Right hindlimb (tissue), 1 donor: ENCODE results near the gene TMEM147.
"Not testable (repeated sequence)": the region's sequence is repeated elsewhere in the genome, so short reads cannot be mapped to it uniquely, and the experiment has no call there.

Experiments used
- DNase-seq: peaks from one replicate; pipeline ENCODE4 v3.0.0-alpha.2; 2018

TMEM147 gene

GRCh38 chr19:35565016-35565856 is 19.8 kb downstream of the TMEM147 start:
- no peak for DNase-seq

DNA sequence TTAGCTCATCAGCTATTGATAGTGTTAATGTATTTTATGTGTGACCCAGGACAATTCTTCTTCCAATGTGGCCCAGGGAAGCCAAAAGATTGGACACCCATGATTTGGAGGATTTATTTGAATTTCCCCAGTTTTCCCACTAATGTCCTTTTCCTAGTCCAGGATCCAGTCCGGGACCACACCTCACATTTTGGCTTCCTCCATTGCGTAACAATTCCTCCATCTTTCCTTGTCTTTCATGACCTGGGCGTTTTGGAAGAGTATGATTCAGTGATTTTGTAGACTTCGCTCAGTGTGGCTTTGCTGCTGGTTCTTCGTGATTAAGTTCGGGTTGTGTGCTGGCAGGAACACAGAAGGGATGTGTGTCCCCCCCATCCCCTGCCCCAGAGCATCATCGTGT is 21.3 kb downstream of the TMEM147 start:
- DNase-seq, result no peak

DNA sequence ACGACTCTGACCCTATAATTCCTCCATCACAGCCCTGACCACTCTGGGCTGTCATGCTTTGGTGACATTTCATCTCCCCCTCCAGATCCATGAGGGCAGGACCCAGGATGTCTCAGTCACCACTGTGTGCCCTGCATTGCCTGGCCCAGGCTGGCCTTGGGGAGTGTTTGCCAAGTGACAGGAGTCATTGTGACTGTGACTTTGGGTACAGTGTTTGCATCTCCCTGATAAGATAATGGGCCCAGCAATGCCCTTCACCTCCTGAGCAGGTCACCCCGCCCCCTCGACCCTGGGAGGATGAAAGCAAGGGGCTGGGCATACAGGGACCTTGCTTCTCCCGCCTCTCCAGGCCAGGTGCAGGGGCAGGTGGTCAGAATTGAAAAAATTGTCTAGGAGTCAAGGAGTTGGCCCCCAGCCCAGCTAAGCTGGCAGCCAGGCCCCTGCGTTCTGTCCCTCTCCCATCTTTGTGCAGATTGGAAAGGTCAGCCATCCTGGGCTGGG is 23.9 kb downstream of the TMEM147 start:
- no peak for DNase-seq

GRCh38 chr19:35571406-35571965 is 26.1 kb downstream of the TMEM147 start:
- no peak for DNase-seq

DNA sequence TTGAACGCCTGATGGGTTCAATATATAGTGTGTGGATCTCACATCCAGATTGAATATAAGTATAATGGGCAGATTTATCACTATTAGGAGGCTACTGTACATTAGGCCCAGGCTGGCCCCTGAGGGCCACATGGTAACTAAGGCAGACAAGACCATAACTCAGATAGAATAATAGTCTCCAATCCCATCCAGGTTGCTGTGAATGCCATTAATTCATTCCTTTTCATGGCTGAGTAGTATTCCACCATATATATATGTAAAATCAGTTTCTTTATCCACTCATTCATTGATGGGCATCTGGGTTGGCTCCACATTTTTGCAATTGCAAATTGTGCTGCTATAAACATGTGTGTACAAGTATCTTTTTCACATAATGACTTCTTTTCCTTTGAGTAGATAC is 32.5 kb downstream of the TMEM147 start:
- DNase-seq, result no peak

GRCh38 chr19:35578707-35579106 is 33.3 kb downstream of the TMEM147 start:
- DNase-seq, result no peak

- no peak for DNase-seq
These were observed 37.3 kb downstream of the TMEM147 start for GRCh38 chr19:35582760-35583159.

- DNase-seq, result no peak
These were observed 40.4 kb downstream of the TMEM147 start, which contains the start of gene PMIS2 for GRCh38 chr19:35585848-35586247. Gene PMIS2 (plus strand): TSS chr19:35586173. CDS start chr19:35586260, 87 bp downstream.

DNA sequence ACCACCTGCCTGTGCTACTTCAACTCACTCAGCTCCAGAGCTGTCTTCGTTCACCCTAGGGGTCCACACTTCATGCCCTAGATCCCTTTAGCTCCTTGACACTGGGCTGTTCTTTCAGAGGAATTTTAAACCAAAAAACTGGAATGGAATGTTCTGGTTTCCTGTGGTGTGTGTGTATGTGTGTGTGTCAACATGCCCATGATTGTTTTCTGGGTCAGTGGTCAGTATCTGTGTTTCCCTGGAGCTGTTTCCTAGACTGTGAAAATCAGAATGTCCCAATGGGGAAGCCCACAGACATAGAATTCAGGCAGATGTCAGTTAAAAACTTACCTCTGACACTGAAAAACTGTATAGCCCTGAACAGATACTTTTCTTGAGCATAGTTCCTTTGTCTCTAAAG is 41.9 kb downstream of the TMEM147 start:
- no peak for DNase-seq

GRCh38 chr19:35590875-35591274 is 45.4 kb downstream of the TMEM147 start:
- no peak for DNase-seq

DNA sequence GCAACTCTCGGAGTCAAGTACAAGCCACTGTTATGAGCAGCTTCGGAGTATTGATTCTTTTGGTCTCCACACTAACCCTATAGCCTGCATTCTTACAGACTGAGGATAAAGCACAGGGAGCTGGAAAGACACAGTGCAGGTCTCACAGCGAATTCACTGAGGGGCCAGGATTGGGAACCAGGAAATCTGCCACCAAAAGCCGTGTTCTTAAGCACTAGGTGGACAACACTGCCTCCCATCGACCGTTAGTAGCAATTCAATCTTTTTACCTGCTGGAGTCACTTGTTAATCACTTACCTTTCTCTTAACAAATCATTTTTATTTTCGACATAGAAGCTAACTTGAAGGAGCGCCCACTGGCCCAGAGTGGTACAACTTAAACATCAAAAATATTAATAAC is 46.8 kb downstream of the TMEM147 start:
- no peak for DNase-seq

GRCh38 chr19:35595026-35595425 is 49.6 kb downstream of the TMEM147 start:
- not testable (repeated sequence) for DNase-seq

DNA sequence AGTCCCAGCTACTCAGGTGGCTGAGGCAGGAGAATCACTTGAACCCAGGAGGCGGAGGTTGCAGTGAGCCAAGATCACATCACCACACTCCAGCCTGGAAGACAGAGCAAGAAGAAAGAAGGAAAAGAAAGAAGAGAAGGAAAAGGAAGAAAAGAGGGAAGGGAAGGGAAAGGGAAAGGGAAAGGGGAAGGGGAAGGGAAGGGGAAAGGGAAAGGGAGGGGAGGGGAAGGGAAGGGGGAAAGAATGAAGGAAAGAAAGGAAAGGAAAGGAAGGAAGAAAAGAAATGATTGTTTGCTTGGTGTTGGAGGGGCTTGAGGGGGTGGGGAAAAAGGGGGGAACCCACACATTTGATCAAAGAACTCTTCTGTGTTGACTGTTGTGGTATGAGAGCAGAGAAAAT is 50.5 kb downstream of the TMEM147 start:
- DNase-seq, result no peak

GRCh38 chr19:35596366-35596999 is 51.1 kb downstream of the TMEM147 start:
- no peak for DNase-seq
